ENCODE data around the gene TTC22.

TTC22 gene

GRCh38 chr1:54800899-54801759, at the start of gene TTC22:
TSS of gene TTC22 (minus strand) at chr1:54801323. CDS start at chr1:54801163, 160 bp downstream.
- DNase-seq: no peak

GRCh38 chr1:54850737-54851136, 49.6 kb upstream of the TTC22 start:
- DNase-seq: no peak

- peak in 14 of 56 donors; percentile 4 to 40 (median 20) for DNase-seq
Measured at GRCh38 chr1:54850069-54850730, 49.1 kb upstream of the TTC22 start.

GRCh38 chr1:54849219-54850068, 48.3 kb upstream of the TTC22 start:
- no peak for DNase-seq

GRCh38 chr1:54848134-54848948, 47.2 kb upstream of the TTC22 start:
- no peak for DNase-seq

GRCh38 chr1:54846716-54847284, 45.7 kb upstream of the TTC22 start:
- DNase-seq: no peak

GRCh38 chr1:54846301-54846700, 45.2 kb upstream of the TTC22 start:
- no peak for DNase-seq

- no peak for DNase-seq
Measured at GRCh38 chr1:54845772-54846171, 44.6 kb upstream of the TTC22 start.

- no peak for DNase-seq
Measured at GRCh38 chr1:54844564-54844963, 43.4 kb upstream of the TTC22 start.

- no peak for DNase-seq
Measured at GRCh38 chr1:54843449-54843848, 42.3 kb upstream of the TTC22 start.

- DNase-seq: no peak
Measured at GRCh38 chr1:54842963-54843362, 41.8 kb upstream of the TTC22 start.

GRCh38 chr1:54842206-54842915, 41.2 kb upstream of the TTC22 start:
- DNase-seq: no peak

- DNase-seq: no peak
Measured at GRCh38 chr1:54839824-54840223, 38.7 kb upstream of the TTC22 start.

- DNase-seq: no peak
Measured at GRCh38 chr1:54838565-54839180, 37.5 kb upstream of the TTC22 start.

- no peak for DNase-seq
Measured at GRCh38 chr1:54837002-54837853, 36.1 kb upstream of the TTC22 start.

- no peak for DNase-seq
Measured at GRCh38 chr1:54836594-54836993, 35.5 kb upstream of the TTC22 start.

- no peak for DNase-seq
Measured at GRCh38 chr1:54835970-54836369, 34.8 kb upstream of the TTC22 start.

- DNase-seq: no peak
Measured at GRCh38 chr1:54835131-54835898, 34.2 kb upstream of the TTC22 start.

Measured in amygdala (tissue), 56 donors.